Measurements from ENCODE around the gene CNTN1.
"Not testable (repeated sequence)": the region's sequence is repeated elsewhere in the genome, so short reads cannot be mapped to it uniquely, and the experiment has no call there.

Gene CNTN1

GRCh38 chr12:41055875-41056577, 363.8 kb downstream of the CNTN1 start:
- no peak for DNase-seq

DNA sequence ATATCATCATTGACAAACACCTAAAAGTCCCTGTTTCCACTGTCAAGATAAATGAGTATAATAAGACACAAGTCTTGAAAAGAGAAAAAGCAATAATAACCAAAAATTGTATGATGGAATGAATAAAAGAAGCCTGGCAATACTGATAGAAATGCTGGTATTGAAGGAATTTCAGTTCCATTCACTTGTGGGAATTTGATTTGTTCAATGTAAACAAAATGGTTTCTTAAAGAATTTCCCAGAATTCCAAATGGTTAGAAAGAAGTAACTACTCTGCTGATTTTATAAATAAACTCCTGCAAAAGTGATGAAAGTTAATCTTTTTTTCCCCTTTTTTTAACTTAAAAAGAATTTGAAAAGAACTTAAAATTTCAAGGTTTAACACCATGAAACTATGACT, 366.0 kb downstream of the CNTN1 start:
- DNase-seq = no peak

DNA sequence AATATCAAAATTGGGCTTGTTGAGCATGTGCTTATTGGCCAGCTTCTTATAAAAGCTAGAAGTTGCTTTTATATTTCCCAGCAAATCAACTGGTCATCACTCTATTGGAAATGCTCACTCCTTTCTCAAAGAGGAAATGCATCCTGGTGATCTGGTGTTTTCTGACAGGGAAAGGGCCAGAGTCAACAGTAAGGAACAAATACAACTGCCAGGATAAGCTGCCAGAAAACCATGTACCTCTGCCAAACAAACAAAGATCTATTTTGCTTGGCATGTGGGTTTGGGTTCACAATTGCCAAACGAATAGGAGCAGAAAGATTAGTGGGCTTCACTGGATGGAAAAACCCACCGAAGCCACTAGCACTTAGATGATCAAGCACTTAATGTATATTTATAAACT, 369.0 kb downstream of the CNTN1 start:
- no peak for DNase-seq

- DNase-seq = no peak
These were observed 372.2 kb downstream of the CNTN1 start for GRCh38 chr12:41064411-41064810.

DNA sequence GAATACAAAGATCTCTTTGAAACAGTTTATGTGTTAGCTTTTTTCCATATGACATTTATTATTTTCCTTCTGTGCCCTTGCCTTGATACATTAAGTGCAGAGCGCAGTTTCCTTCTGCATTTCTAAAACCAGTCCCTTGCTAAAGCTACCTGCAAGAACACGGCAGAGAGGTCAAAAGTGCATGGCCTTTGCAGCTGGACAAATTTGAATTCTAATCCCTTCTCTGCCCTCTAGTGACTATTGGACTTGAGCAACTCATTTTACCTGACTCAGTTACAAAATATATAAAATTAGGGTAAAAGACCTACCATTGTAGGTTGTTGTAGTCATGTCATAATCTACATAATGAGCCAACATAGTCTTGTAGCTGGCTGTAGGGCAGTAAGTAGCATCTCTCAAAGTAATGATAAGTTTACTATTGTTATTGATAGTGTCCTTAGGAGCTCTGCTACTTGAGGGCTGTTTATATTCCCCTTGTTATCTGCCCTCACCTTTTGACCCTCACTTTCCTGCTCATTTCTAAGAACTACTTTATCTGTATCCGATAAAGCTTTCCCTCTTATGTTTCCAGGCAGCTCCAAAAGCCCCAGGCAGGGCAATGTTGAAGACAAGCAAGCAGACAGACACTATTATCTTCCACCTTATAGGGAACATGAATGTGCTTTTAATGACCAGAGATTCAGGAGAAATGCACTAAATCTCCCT, 375.9 kb downstream of the CNTN1 start:
- no peak for DNase-seq

- DNase-seq = no peak
These were observed 381.6 kb downstream of the CNTN1 start for GRCh38 chr12:41073633-41074472.

- DNase-seq = no peak
These were observed 382.2 kb downstream of the CNTN1 start for GRCh38 chr12:41074473-41074769.

- DNase-seq = no peak
These were observed 383.9 kb downstream of the CNTN1 start for GRCh38 chr12:41076114-41076513.

GRCh38 chr12:41081241-41081640, 389.0 kb downstream of the CNTN1 start:
- DNase-seq = not testable (repeated sequence)

- no peak for DNase-seq
These were observed 397.2 kb downstream of the CNTN1 start for GRCh38 chr12:41089438-41089837.

- no peak for DNase-seq
These were observed 399.9 kb downstream of the CNTN1 start for GRCh38 chr12:41092115-41092514.

GRCh38 chr12:41096797-41097196, 404.6 kb downstream of the CNTN1 start:
- DNase-seq = no peak

DNA sequence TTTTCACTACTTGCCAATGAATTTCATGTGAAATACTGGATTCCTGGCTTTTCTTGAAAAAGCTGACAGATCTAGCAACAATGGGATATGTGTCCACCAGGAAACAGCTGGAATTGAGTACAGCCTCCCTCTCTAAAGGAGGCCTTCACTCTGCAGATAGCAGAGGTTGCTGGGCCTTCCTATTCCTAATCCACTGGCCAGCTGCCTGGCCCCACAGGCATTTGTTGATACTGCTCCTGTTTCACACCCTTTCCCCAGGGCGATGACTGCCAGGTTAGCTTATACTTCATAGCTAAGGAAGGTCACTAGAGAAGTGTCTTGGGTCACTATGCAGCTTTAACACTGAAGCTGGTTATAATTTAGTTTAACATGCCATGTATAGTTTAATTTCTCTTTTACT, 408.3 kb downstream of the CNTN1 start:
- no peak for DNase-seq

DNA sequence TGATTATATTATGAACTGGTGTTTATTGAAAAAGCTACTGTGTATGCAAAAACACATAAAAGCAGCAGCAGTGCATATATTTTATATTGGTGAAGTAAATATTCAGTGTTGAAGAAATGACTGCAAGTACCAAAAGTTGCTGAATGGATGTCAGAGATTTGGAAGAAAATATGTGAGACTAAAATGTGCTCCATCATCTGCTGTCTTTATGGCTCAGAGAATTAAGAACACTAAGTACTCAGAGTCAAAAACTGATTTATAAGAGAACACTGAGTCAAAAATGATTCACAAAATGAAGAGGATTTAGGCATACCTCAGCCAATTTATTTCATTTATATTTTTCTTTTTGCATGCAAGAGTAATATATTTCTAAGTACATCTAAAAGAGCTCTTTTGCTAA, 409.6 kb downstream of the CNTN1 start:
- no peak for DNase-seq

GRCh38 chr12:41103614-41104013, 411.4 kb downstream of the CNTN1 start:
- DNase-seq = no peak

GRCh38 chr12:41106315-41106714, 414.1 kb downstream of the CNTN1 start:
- no peak for DNase-seq

GRCh38 chr12:41108032-41108431, 415.8 kb downstream of the CNTN1 start:
- no peak for DNase-seq

GRCh38 chr12:41112903-41113302, 420.7 kb downstream of the CNTN1 start:
- no peak for DNase-seq

GRCh38 chr12:41120211-41120610, 428.0 kb downstream of the CNTN1 start:
- DNase-seq = no peak

DNA sequence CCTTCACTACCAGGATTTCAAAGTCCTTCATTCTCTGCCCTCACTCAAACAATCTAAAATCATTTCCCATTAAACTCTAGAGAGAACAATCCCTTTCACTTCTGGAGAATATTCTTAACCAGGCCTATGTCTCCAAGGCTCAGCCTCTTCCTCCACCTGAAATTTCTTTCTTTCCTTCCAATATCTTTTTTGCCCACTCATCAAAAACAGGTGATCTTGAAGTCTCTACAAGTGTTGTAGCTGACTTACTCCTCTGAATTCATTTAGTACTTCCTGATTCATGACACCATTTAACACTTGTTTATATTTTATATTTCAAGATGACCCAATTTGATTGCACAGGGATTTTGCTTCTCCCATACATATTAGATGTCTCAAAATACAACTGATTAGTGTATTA, 429.1 kb downstream of the CNTN1 start:
- no peak for DNase-seq
